Adrenal gland (tissue), 5 donors: ENCODE results near the gene ZNF511.
"Not testable (repeated sequence)": the region's sequence is repeated elsewhere in the genome, so short reads cannot be mapped to it uniquely, and the experiment has no call there.

ENCODE experiments used
- CTCF ChIP-seq, 6 experiments: fragments of 450-650 bp in 4 of 6; fragments of 200-600 bp in 2 of 6; sonication (generic) in 1 of 6; IDR thresholded peaks; 1 replicate in 5 of 6; 2 replicates in 1 of 6; pipeline versions ENCODE4 v1.5.1 to v1.8.0; 2016 to 2021; ENCODE audit warnings: antibody characterized with exemption in 6 of 6, mild to moderate bottlenecking in 2 of 6, moderate library complexity in 1 of 6
- POLR2A ChIP-seq, 2 donors: fragments of 450-650 bp; IDR thresholded peaks; one replicate each; pipeline ENCODE4 v1.6.1; 2017; ENCODE audit warnings: antibody characterized with exemption in 2 of 2, mild to moderate bottlenecking in 2 of 2, moderate library complexity in 1 of 2
- donor health status: DM: no; HTN: no; CAD: no.

- not testable (repeated sequence) for TF ChIP-seq POLR2A, CTCF (IDR thresholded peaks at IDR 0.05)
Measured at GRCh38 chr10:133322064-133322709, 13.5 kb downstream of the ZNF511 start.
